AG04449 (cell line): Measurements from ENCODE around the gene DHDDS.
"Not testable (repeated sequence)": the region's sequence is repeated elsewhere in the genome, so short reads cannot be mapped to it uniquely, and the experiment has no call there.

Source experiments
- CTCF ChIA-PET: fragments of 350-600 bp; formaldehyde crosslinking; extraction: SDS; loops from one replicate; lab custom pipeline; 2021; ENCODE audit warnings: antibody characterized with exemption; lab: Yijun Ruan, JAX
- POLR2A ChIA-PET: fragments of 400-600, 350-600 bp; formaldehyde crosslinking; extraction: SDS; loops from one replicate; lab custom pipeline; 2020; ENCODE audit warnings: antibody characterized with exemption, inconsistent platforms; lab: Yijun Ruan, JAX
- DNase-seq: peaks from one replicate; pipeline ENCODE4 v3.0.0-alpha.2; 2010; ENCODE audit warnings: low read depth, low spot score
- H3K4me3 ChIP-seq: 2 replicates; pipeline ENCODE4 v1.5.1; 2011; ENCODE audit warnings: low read depth, mild to moderate bottlenecking, control low read depth, low read length
- TF ChIP-seq, protein P1 (sequence below): IDR thresholded peaks from one replicate; pipeline ENCODE4 v1.5.1; 2011; ENCODE audit warnings: mild to moderate bottlenecking, moderate library complexity, low read length, control low read depth, inconsistent platforms; ENCODE audit not compliant: insufficient read depth; ENCODE audit errors: missing control alignments

DHDDS gene, protein sequence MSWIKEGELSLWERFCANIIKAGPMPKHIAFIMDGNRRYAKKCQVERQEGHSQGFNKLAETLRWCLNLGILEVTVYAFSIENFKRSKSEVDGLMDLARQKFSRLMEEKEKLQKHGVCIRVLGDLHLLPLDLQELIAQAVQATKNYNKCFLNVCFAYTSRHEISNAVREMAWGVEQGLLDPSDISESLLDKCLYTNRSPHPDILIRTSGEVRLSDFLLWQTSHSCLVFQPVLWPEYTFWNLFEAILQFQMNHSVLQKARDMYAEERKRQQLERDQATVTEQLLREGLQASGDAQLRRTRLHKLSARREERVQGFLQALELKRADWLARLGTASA

DNA sequence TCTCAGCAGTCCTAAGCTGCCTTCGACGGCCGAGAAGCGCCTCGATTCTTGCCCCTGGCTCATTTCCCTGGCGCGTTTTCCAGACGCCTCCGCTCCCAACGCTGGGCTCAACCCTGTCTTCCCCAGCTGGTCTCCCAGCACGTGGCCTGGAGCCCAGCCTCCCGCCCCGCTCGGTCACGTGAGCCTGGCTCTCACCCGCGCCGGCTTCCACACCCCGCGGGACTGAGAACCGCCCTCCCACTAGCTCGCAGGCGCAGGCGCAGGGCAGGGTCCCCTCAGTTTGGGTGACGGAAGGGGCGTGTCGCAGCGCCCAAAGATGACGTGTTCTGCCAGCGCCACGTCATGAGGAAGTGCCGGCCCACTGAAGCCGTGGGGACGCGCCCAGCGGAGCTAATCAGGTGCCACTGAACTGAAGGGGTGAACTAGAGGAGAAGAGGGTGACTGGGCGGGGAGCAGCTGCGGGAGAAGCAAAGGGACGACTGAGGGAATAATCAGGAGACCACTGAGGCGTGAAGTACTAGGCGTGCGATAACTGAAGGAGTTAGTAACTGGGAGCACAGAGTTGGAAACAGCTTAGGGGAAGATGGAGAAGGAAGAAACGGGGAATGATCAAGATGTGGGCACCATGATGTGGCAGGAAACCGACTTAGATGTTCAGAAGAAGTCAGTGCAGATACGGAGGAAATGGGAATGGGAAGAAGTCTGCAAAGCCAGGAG lies at the start of gene DHDDS:
DHDDS (plus strand) TSS at position 343 of the 717 bp plus-strand sequence. CDS start 625 bp downstream, outside the sequence.
- ChIA-PET POLR2A (interaction anchor here (0.6 to 1.4 kb wide), 8 partner anchors 12 to 1202 kb away, joined by 3 to 4 read pairs (median 3); partner anchors contain the start of gene HMGN2), CTCF (interaction anchor here (1.0 to 7.5 kb wide), 6 partner anchors 13 to 147 kb away, joined by 3 to 91 read pairs (median 6); no protein-coding TSS in a partner anchor)
- peak within 1 kb of the TSS; percentile 86 for H3K4me3 ChIP-seq
- peak; percentile 82 for DNase-seq
- TF ChIP-seq, protein P1, sequence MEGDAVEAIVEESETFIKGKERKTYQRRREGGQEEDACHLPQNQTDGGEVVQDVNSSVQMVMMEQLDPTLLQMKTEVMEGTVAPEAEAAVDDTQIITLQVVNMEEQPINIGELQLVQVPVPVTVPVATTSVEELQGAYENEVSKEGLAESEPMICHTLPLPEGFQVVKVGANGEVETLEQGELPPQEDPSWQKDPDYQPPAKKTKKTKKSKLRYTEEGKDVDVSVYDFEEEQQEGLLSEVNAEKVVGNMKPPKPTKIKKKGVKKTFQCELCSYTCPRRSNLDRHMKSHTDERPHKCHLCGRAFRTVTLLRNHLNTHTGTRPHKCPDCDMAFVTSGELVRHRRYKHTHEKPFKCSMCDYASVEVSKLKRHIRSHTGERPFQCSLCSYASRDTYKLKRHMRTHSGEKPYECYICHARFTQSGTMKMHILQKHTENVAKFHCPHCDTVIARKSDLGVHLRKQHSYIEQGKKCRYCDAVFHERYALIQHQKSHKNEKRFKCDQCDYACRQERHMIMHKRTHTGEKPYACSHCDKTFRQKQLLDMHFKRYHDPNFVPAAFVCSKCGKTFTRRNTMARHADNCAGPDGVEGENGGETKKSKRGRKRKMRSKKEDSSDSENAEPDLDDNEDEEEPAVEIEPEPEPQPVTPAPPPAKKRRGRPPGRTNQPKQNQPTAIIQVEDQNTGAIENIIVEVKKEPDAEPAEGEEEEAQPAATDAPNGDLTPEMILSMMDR: no peak

GRCh38 chr1:26384076-26384475 lies 48.0 kb upstream of the DHDDS start:
- TF ChIP-seq, protein P1: no peak
- DNase-seq: no peak
- ChIA-PET CTCF (no interaction called here), POLR2A (no interaction called here)
- no peak overlapping the region for H3K4me3 ChIP-seq

- POLR2A ChIA-PET, DNase-seq, H3K4me3 ChIP-seq: not testable (repeated sequence)
- CTCF ChIA-PET: interaction anchor here (1.6 to 2.8 kb wide), 2 partner anchors 21 to 31 kb away, joined by 3 to 9 read pairs; no protein-coding TSS in a partner anchor
Observed at GRCh38 chr1:26385063-26385462, 47.1 kb upstream of the DHDDS start.

GRCh38 chr1:26387447-26387846 lies 44.7 kb upstream of the DHDDS start:
- CTCF ChIA-PET: interaction anchor here (1.2 to 4.5 kb wide), 7 partner anchors 13 to 218 kb away, joined by 3 to 23 read pairs (median 6); partner anchors contain the start of gene ZNF593
- POLR2A ChIA-PET: no interaction called here
- H3K4me3 ChIP-seq: no peak overlapping the region
- no peak for DNase-seq
- TF ChIP-seq, protein P1: no peak

DNA sequence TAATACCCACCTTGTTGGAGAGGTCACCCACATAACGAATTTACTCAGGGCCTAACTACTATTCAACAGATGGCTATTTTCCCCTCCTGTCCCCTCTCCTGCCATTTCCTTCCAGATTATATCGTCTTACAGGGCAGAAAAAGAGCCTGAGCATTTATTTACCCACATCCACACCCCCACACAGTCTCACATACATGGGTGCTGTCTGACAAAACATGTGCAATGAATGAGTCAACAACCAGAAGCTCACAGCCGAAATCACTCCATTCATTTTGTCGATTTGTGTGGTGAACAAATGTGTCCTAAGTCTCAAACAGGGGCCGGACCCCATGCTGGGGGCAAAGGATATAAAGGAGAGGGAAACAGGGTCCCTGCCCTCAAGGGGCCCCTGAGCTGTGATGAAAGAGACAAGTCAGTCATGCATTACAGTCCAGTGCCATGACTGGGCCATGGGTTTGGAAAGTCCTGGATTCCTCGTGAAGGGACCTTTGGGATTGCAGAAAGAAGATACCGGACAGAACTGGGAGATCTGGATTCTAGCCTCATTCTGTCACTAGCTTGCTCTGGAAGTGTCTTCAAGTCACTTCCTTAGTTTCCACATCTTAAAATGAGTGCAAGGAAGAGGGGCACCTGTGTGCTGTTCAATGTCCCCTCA lies 43.2 kb upstream of the DHDDS start:
- no peak for DNase-seq
- POLR2A ChIA-PET: no interaction called here
- no peak overlapping the region for H3K4me3 ChIP-seq
- CTCF ChIA-PET: interaction anchor here (0.8 to 4.5 kb wide), 6 partner anchors 10 to 220 kb away, joined by 3 to 23 read pairs (median 6); partner anchors contain the start of gene ZNF593
- TF ChIP-seq, protein P1: no peak

DNA sequence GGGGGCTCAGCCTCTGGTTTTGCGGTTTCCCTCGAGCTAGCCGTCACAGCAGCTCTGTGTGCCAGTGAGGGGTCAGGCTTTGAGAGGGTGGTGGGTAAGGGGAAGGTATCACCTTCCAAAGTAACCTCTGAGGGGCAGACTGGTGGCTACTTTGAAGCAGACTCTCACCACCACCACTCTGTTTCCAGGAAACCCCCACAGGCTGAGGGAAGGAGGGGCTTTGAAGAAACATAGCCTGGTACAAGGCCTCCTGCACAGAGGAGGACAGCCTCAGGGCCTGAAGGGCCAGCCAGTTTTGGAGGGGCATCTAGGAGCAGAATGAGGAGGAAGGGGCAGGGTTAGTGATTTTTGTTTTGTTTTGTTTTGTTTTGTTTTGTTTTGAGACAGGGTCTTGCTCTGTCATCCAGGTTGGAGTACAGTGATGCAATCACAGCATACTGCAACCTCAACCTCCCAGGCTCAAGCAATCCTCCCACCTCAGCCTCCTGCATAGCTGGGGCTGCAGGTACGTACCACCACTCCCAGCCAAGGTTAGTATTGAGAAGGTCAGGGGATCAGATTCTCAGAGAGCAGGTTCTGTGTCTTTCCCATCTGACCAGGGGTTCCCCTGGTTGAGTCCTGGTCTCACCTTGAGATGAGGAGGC lies 42.4 kb upstream of the DHDDS start:
- TF ChIP-seq, protein P1: no peak
- H3K4me3 ChIP-seq: no peak overlapping the region
- CTCF ChIA-PET: interaction anchor here (0.7 to 4.5 kb wide), 10 partner anchors 7 to 287 kb away, joined by 3 to 32 read pairs (median 6); no protein-coding TSS in a partner anchor
- POLR2A ChIA-PET: no interaction called here
- DNase-seq: no peak
